NCI-H69 (cell line): ENCODE data around the gene SLFN13.
"Not testable (repeated sequence)": the region's sequence is repeated elsewhere in the genome, so short reads cannot be mapped to it uniquely, and the experiment has no call there.

Source experiments
- DNase-seq: peaks from one replicate; lab custom pipeline; 2025; lab: John Stamatoyannopoulos, UW

SLFN13 gene

GRCh38 chr17:35448214-35448898 lies at the start of gene SLFN13:
Gene SLFN13 (minus strand): TSS chr17:35448766. CDS start chr17:35445680, 3,086 bp downstream.
- no peak for DNase-seq

- DNase-seq = no peak
Measured at GRCh38 chr17:35496451-35497290, 48.1 kb upstream of the SLFN13 start.

- DNase-seq = no peak
Measured at GRCh38 chr17:35493040-35493439, 44.5 kb upstream of the SLFN13 start.

- DNase-seq = no peak
Measured at GRCh38 chr17:35491417-35491816, 42.9 kb upstream of the SLFN13 start.

GRCh38 chr17:35489944-35490343 lies 41.4 kb upstream of the SLFN13 start:
- DNase-seq = no peak

GRCh38 chr17:35488991-35489390 lies 40.4 kb upstream of the SLFN13 start:
- DNase-seq = no peak

- DNase-seq = no peak
Measured at GRCh38 chr17:35486920-35487732, 38.6 kb upstream of the SLFN13 start.

GRCh38 chr17:35479271-35479670 lies 30.7 kb upstream of the SLFN13 start:
- DNase-seq = no peak

- DNase-seq = no peak
Measured at GRCh38 chr17:35477248-35477647, 28.7 kb upstream of the SLFN13 start.

GRCh38 chr17:35476283-35476820 lies 27.8 kb upstream of the SLFN13 start:
- no peak for DNase-seq

GRCh38 chr17:35468475-35468874 lies 19.9 kb upstream of the SLFN13 start:
- DNase-seq = no peak

- DNase-seq = no peak
Measured at GRCh38 chr17:35467824-35468223, 19.3 kb upstream of the SLFN13 start.

- peak; percentile 66 for DNase-seq
Measured at GRCh38 chr17:35460354-35460851, 11.8 kb upstream of the SLFN13 start.

GRCh38 chr17:35454035-35454434 lies 5.5 kb upstream of the SLFN13 start:
- not testable (repeated sequence) for DNase-seq

- DNase-seq = no peak
Measured at GRCh38 chr17:35453171-35453570, 4.6 kb upstream of the SLFN13 start.

GRCh38 chr17:35449371-35449931 lies 885 bp upstream of the SLFN13 start:
- DNase-seq = no peak

- no peak for DNase-seq
Measured at GRCh38 chr17:35448899-35449227, 297 bp upstream of the SLFN13 start.

- no peak for DNase-seq
Measured at GRCh38 chr17:35447499-35447898, 1.1 kb downstream of the SLFN13 start.

GRCh38 chr17:35438433-35438832 lies 10.1 kb downstream of the SLFN13 start:
- no peak for DNase-seq

GRCh38 chr17:35433075-35433894 lies 15.3 kb downstream of the SLFN13 start:
- no peak for DNase-seq
